PC-3 (cell line): ENCODE measurements around the gene HRH1. TPM values are rescaled to one million over a fixed set of nuclear protein-coding genes. Genes with fewer than 3 reads are reported as not detected.

Source experiments
- ATAC-seq: fragments of 200-7000 bp; cut with Tn5 transposase; 2 replicates; pipeline ENCODE4 v1.9.1; 2020; ENCODE audit warnings: mild to moderate bottlenecking, moderate library complexity
- BruUV-seq: library from RNA; stranded (reverse); fragments of 400-500 nt; replicated peaks from 2 replicates; lab custom pipeline; 2021; lab: Mats Ljungman, UMichigan
- CTCF ChIA-PET: fragments of 300-600 bp; sonication (Branson Sonifier 250); formaldehyde crosslinking; loops from one replicate; lab custom pipeline; 2022; ENCODE audit warnings: antibody characterized with exemption; lab: Charles Lee
- POLR2A ChIA-PET: fragments of 300-600 bp; sonication (Branson Sonifier 250); formaldehyde crosslinking; loops from one replicate; lab custom pipeline; 2022; ENCODE audit warnings: antibody characterized with exemption; ENCODE audit not compliant: unreplicated experiment; lab: Charles Lee
- DNase-seq: peaks from one replicate; pipeline ENCODE4 v3.0.0-alpha.2; 2015
- H2AFZ ChIP-seq: fragments of 300-600 bp; sonication (generic); 2 replicates; pipeline ENCODE4 v1.6.0; 2016; ENCODE audit warnings: antibody characterized with exemption, low read length
- H3F3A ChIP-seq: fragments of 300-600 bp; sonication (generic); one replicate; pipeline ENCODE4 v1.6.0; 2017; ENCODE audit warnings: antibody characterized with exemption, low read length, control low read depth, mild to moderate bottlenecking; ENCODE audit not compliant: unreplicated experiment
- H3K27ac ChIP-seq: fragments of 300-600 bp; sonication (generic); 2 replicates; pipeline ENCODE4 v1.5.1; 2016; ENCODE audit warnings: mild to moderate bottlenecking, low read length
- H3K27me3 ChIP-seq: fragments of 300-600 bp; sonication (generic); 2 replicates; pipeline ENCODE4 v1.6.1; 2016; ENCODE audit warnings: low read length, mixed read lengths
- H3K36me3 ChIP-seq: fragments of 300-600 bp; sonication (generic); 2 replicates; pipeline ENCODE4 v1.6.1; 2016; ENCODE audit warnings: low read depth, mixed run types, low read length, mixed read lengths
- H3K4me1 ChIP-seq: fragments of 300-600 bp; sonication (generic); 2 replicates; pipeline ENCODE4 v1.5.1; 2016; ENCODE audit warnings: low read length; ENCODE audit not compliant: insufficient read depth
- H3K4me2 ChIP-seq: fragments of 300-600 bp; sonication (generic); 2 replicates; pipeline ENCODE4 v1.6.0; 2016; ENCODE audit warnings: low read length
- H3K4me3 ChIP-seq: fragments of 300-600 bp; sonication (generic); 2 replicates; pipeline ENCODE4 v1.5.1; 2016; ENCODE audit warnings: mild to moderate bottlenecking, low read length, mixed read lengths
- H3K79me2 ChIP-seq: fragments of 300-600 bp; sonication (generic); 2 replicates; pipeline ENCODE4 v1.6.1; 2017; ENCODE audit warnings: low read length, mixed read lengths
- H3K9ac ChIP-seq: fragments of 300-600 bp; sonication (generic); 2 replicates; pipeline ENCODE4 v1.6.0; 2016; ENCODE audit warnings: mild to moderate bottlenecking, low read length
- H3K9me2 ChIP-seq: fragments of 300-600 bp; sonication (generic); replicated peaks from 2 replicates; pipeline ENCODE4 v1.6.1; 2016; ENCODE audit warnings: mixed run types, low read length, mixed read lengths
- H3K9me3 ChIP-seq: fragments of 300-600 bp; sonication (generic); 2 replicates; pipeline ENCODE4 v1.6.1; 2016; ENCODE audit warnings: low read length, mixed read lengths
- H4K20me1 ChIP-seq: fragments of 300-600 bp; sonication (generic); 2 replicates; pipeline ENCODE4 v1.6.1; 2016; ENCODE audit warnings: low read length, mixed read lengths
- EZH2 ChIP-seq: fragments of 300-600 bp; sonication (generic); IDR thresholded peaks from one replicate; pipeline ENCODE4 v1.6.1; 2017; ENCODE audit warnings: antibody characterized with exemption, mild to moderate bottlenecking, low read length; ENCODE audit not compliant: unreplicated experiment
- EZH2phosphoT487 ChIP-seq: fragments of 300-600 bp; sonication (generic); IDR thresholded peaks from 2 replicates; pipeline ENCODE4 v1.6.1; 2018; ENCODE audit warnings: mild to moderate bottlenecking, antibody characterized with exemption, low read length, borderline replicate concordance
- intact Hi-C: fragments of 100-400 bp; cut with micrococcal nuclease; formaldehyde crosslinking; loops from 2 replicates; pipeline ENCODE4 v1.9.0; 2023
- total RNA-seq: library from RNA; depleted of rRNA; stranded (reverse); fragments of >200 nt; gene quantifications from 2 replicates; pipeline ENCODE4 v1.2.3, GENCODE V29; 2014; rRNA removed
- TF ChIP-seq, protein P1 (sequence below): fragments of 300-600 bp; sonication (generic); conservative IDR thresholded peaks from 2 replicates; pipeline ENCODE4 v1.5.1; 2017; ENCODE audit warnings: antibody characterized with exemption, low read depth, mild to moderate bottlenecking, low read length

The HRH1 gene
- total RNA-seq, 1 experiment from 2014 or later: 5.9 TPM

DNA sequence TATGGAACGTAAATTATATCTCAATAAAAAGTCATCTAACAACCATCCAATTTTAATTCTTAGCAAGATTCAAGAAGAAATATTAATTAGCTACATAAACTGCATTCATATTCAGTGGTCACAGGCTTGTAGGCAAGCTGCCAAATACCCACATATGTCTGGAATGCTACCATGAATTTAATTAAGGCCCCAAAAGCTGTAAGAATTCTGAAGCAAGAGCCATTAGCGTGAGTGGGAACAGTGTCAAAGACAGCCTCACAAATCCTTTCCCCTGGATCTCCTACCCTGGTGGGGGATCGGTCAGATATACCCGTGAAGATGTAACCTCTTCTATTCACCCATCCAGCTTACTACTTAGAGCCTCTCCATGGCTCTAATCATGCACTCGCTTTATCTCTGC lies 157.9 kb downstream of the HRH1 start:
- no peaks in the 10 kb centered on the region for H3K79me2 ChIP-seq
- H4K20me1 ChIP-seq: no peaks in the 10 kb centered on the region
- DNase-seq: no peak
- H3K9ac ChIP-seq: no peak overlapping the region
- ATAC-seq: no peak
- no peaks in the 10 kb centered on the region for H3K27me3 ChIP-seq
- no peak overlapping the region for H2AFZ ChIP-seq
- peaks cover 55% of the 10 kb centered on the region for H3K36me3 ChIP-seq
- H3K4me3 ChIP-seq: no peak overlapping the region
- TF ChIP-seq, protein P1, sequence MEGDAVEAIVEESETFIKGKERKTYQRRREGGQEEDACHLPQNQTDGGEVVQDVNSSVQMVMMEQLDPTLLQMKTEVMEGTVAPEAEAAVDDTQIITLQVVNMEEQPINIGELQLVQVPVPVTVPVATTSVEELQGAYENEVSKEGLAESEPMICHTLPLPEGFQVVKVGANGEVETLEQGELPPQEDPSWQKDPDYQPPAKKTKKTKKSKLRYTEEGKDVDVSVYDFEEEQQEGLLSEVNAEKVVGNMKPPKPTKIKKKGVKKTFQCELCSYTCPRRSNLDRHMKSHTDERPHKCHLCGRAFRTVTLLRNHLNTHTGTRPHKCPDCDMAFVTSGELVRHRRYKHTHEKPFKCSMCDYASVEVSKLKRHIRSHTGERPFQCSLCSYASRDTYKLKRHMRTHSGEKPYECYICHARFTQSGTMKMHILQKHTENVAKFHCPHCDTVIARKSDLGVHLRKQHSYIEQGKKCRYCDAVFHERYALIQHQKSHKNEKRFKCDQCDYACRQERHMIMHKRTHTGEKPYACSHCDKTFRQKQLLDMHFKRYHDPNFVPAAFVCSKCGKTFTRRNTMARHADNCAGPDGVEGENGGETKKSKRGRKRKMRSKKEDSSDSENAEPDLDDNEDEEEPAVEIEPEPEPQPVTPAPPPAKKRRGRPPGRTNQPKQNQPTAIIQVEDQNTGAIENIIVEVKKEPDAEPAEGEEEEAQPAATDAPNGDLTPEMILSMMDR: no peak
- TF ChIP-seq EZH2 (no peak), EZH2phosphoT487 (no peak)
- no peaks in the 10 kb centered on the region for H3F3A ChIP-seq
- intact Hi-C loops: no loop called here
- no peaks in the 10 kb centered on the region for H3K4me1 ChIP-seq
- ChIA-PET POLR2A (interaction anchor here (0.6 kb wide), 1 partner anchor 1971 kb away, joined by 4 read pairs; no protein-coding TSS in a partner anchor), CTCF (no interaction called here)
- no peak overlapping the region for H3K27ac ChIP-seq
- H3K4me2 ChIP-seq: no peak overlapping the region
- no peaks in the 10 kb centered on the region for H3K9me3 ChIP-seq
- no TSS peak for BruUV-seq
- H3K9me2 ChIP-seq: no peaks in the 10 kb centered on the region

Other genes with a start within 250 kb of the HRH1 start
- not detected in 2 replicates for gene SLC6A1, start 161.7 kb upstream of the HRH1 start, total RNA-seq
- gene ATG7, start 117.9 kb downstream of the HRH1 start, total RNA-seq: 33.2 and 36.5 TPM in 2 replicates